Left renal pelvis (tissue), 4 donors: ENCODE results near the gene GANAB. TPM values are rescaled to one million over a fixed set of nuclear protein-coding genes. Genes with fewer than 3 reads are reported as not detected.
A peak's percentile ranks its signal among the peaks of the same experiment; 100 is the strongest.
"Not testable (repeated sequence)": the region's sequence is repeated elsewhere in the genome, so short reads cannot be mapped to it uniquely, and the experiment has no call there.

Source experiments
- DNase-seq, 4 donors: peaks; one replicate each; pipeline ENCODE4 v3.0.0-alpha.2; 2013; ENCODE audit warnings: low read depth in 4 of 4, low spot score in 3 of 4
- polyA plus RNA-seq, 4 donors: library from polyadenylated mRNA; unstranded; fragments of 120-200 nt; gene quantifications; one replicate each; pipeline ENCODE4 v1.2.1, GENCODE V29; 2013; ENCODE audit not compliant: insufficient read length in 4 of 4

The GANAB gene
- polyA plus RNA-seq, 4 donors: 363 to 404 (median 379) TPM

- DNase-seq: no peak
Observed at GRCh38 chr11:62627713-62628112, 18.7 kb downstream of the GANAB start.

GRCh38 chr11:62622476-62623089, 23.8 kb downstream of the GANAB start:
- no peak for DNase-seq

- DNase-seq: peak; percentile 87 to 94 (median 91)
Observed at GRCh38 chr11:62621567-62622470, 24.6 kb downstream of the GANAB start, which contains the start of gene B3GAT3. Gene B3GAT3 (minus strand): TSS chr11:62621986. CDS start chr11:62621947, 39 bp downstream.

- DNase-seq: no peak
Observed at GRCh38 chr11:62621027-62621566, 25.3 kb downstream of the GANAB start.

- DNase-seq: not testable (repeated sequence)
Observed at GRCh38 chr11:62616957-62617356, 29.5 kb downstream of the GANAB start.

GRCh38 chr11:62615521-62615920, 30.9 kb downstream of the GANAB start:
- DNase-seq: no peak

GRCh38 chr11:62614275-62614674, 32.1 kb downstream of the GANAB start:
- DNase-seq: no peak

- no peak for DNase-seq
Observed at GRCh38 chr11:62613291-62613778, 33.1 kb downstream of the GANAB start.

GRCh38 chr11:62612366-62613290, 33.8 kb downstream of the GANAB start, which contains the start of the genes EML3 and ROM1:
Gene EML3 (minus strand): TSS chr11:62612775. CDS start chr11:62612457, 318 bp downstream.
Gene ROM1 (plus strand): TSS chr11:62613257. CDS start chr11:62613282, 25 bp downstream.
- no peak for DNase-seq

GRCh38 chr11:62611705-62612365, 34.6 kb downstream of the GANAB start:
- no peak for DNase-seq

GRCh38 chr11:62610814-62611704, 35.4 kb downstream of the GANAB start:
- no peak for DNase-seq

- no peak for DNase-seq
Observed at GRCh38 chr11:62610403-62610802, 36.0 kb downstream of the GANAB start.

GRCh38 chr11:62608776-62609175, 37.6 kb downstream of the GANAB start:
- no peak for DNase-seq

GRCh38 chr11:62607714-62608113, 38.7 kb downstream of the GANAB start:
- DNase-seq: no peak

GRCh38 chr11:62605902-62606301, 40.5 kb downstream of the GANAB start:
- no peak for DNase-seq

- no peak for DNase-seq
Observed at GRCh38 chr11:62605467-62605866, 40.9 kb downstream of the GANAB start.

GRCh38 chr11:62604460-62605120, 41.8 kb downstream of the GANAB start:
- no peak for DNase-seq

GRCh38 chr11:62603776-62604299, 42.6 kb downstream of the GANAB start:
- no peak for DNase-seq
